HG03064 (cell line): ENCODE measurements around the gene CEP170B.
"Not testable (repeated sequence)": the region's sequence is repeated elsewhere in the genome, so short reads cannot be mapped to it uniquely, and the experiment has no call there.

Source experiments
- ATAC-seq: cut with Tn5 transposase; IDR thresholded peaks from one replicate; pipeline ENCODE4 v1.9.1; 2021; ENCODE audit warnings: low read depth; ENCODE audit not compliant: unreplicated experiment

The CEP170B gene

DNA sequence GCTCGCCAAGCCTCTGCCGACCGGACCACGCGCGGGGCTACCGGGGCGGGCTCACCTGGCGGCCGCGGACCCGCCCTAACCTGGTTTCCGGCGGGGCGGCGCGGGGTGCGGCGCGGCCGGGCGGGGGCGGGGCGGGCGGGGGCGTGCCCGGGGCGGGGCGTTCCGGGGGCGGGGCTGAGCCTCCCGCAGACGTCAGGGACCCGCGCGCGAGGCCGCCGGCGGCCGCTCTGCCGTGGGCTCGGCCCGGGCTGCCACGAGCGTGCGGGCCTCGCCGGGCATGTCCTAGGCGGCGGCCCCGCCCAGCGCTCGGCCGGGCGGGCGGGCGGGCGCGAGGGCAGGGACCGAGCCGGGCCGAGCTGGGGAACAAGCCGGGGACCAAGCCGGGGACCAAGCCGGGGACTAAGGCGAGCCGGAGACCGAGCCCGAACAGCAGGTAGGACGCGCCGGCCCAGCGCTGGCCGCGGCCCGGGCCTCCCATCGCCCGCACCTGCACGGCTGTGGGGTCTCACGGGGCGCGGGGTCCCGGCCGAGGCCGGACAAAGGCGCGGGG, at the start of gene CEP170B:
TSS of gene CEP170B (plus strand) at position 188 of the 550 bp plus-strand sequence. CDS start 3,183 bp downstream, outside the sequence.
- ATAC-seq: no peak

DNA sequence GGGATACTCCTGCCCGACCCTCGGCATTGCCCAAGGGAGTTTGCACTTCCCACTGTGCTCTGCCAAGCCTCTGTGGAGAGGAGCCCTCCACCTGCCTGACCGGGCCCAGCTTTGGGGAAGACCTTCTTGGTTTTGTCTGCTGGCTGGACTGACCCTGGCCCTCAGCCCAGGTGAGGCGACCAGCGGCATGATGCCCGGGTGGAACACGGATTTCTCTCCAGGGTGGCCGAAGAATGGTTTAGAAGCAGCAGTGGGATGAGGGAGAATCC, 48.5 kb upstream of the CEP170B start:
- ATAC-seq: no peak

DNA sequence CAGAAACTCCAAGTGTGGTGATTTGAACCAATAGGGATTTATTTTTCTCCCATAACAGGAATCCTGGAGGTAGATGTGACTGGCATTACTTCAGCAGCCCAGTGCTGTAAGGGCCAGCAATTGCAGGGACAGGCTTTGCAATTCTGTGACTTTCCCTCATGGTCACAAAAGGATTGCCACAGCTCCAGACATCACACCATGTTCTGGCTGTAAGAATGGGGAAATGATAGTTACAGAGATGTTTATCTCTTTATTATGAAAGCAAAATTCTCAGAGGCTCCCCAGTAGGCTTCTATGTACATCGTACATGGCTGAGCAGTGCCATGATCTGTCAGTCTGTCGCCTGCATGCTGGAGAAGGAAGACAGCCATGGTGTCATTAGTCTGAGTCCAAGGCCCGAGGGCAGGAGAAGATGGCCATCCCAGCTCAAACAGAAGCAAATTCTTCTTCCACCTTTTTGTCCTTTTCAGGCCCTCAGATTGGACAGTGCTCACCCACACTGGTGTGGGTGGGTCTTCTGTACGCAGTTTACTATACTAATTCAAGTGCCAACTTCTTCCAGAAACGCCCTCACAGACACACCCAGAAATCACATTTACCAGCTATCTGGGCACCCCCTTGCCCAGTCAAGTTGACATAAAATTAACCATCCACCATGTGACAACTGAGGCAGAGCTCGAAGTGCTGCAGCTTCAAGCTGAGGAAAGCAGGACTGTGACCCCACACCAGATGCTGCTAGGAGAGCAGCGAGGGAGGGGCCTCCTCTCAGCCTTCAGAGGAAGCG, 46.9 kb upstream of the CEP170B start:
- no peak for ATAC-seq

- ATAC-seq: no peak
Measured at GRCh38 chr14:104818714-104819161, 46.3 kb upstream of the CEP170B start.

- no peak for ATAC-seq
Measured at GRCh38 chr14:104819361-104819781, 45.7 kb upstream of the CEP170B start.

DNA sequence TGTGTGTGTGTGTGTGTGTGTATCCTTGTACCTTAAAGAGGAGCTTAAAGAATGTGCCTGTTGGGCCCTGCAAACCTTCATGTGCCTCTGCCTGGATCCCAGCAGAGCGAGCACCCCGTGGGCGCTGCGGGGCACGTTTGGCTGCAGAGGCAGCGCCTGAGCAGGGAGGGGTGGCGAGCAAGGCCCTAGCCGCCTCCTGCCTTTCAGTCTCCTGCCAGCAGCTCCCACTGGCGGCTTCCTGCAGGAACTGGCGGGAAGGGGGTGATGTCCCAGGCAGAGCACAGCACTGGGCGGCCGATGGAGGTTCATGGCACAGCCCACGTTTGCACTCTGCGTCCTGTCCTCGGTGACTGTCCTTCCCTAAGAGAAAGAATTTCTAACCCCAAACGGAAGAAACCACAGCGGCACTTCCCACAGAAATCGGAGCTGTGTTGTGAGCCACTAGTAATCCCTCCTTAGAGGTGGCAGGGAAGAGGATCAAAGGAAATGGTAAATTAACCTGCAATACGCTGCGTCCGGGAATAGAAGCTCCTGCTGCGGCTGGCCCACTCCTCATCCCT, 44.3 kb upstream of the CEP170B start:
- no peak for ATAC-seq

DNA sequence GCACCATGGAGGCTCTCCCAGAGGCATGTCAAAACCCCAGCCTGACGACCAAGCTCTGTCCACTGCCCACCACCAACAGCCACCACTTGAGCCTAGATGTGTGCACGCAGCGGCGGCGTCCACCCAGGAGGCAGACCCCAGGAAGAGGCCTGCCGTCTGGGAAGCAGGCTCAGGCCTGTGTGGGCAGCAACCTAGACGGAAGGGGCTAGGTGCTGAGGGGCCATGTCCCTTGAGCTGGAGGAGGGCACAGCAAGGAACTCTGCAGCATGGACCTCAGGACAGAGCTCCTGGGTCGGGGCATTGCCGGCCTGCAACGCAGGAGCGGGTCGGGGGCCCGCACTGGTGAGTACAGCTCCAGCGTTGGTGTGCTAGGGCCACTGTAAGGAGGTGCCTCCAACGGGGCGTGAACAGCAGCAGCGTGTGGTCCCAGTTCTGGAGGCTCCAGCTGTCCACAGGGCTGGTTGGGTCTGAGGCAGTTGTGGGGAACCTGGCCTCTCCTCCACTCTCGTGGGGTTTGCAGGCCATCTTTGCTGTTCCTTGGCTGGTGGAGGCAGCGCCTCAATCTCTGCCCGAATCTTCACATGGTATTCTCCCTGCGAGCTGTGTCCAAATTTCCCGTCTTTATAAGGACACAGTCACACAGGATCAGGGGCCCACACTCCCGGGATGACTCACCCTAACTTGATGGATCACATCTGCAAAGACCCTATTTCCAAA, 43.7 kb upstream of the CEP170B start:
- ATAC-seq: no peak

DNA sequence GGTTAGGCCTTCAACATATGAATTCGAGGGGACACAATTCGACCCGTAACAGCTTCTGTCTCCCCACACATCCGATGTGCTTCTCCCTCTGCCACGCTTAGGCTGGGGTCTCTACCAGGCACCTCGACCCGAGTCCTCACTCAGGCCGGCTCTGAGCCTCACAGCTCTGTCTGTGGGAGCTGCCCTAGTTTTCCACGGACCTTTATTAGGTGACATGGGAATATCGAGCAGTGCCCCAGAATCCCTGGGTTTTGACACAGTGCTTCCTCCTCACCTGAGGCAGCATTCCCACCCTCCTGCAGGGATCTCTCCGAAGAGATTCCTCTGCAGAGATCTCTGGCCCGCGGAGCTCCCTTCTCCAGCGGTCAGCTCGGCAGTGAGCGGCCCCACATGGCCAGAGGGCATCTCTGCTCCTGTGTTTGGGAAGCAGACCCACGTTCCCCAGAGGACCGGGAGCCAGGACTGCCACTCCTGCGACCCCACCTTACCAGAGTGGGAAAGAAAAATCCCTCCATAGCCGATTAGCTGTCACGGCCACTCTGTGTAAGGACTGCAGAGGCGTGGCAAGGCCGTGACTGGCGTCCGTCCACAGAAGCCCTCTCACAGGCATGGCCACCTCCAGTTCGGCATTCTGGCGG, 43.0 kb upstream of the CEP170B start:
- no peak for ATAC-seq

DNA sequence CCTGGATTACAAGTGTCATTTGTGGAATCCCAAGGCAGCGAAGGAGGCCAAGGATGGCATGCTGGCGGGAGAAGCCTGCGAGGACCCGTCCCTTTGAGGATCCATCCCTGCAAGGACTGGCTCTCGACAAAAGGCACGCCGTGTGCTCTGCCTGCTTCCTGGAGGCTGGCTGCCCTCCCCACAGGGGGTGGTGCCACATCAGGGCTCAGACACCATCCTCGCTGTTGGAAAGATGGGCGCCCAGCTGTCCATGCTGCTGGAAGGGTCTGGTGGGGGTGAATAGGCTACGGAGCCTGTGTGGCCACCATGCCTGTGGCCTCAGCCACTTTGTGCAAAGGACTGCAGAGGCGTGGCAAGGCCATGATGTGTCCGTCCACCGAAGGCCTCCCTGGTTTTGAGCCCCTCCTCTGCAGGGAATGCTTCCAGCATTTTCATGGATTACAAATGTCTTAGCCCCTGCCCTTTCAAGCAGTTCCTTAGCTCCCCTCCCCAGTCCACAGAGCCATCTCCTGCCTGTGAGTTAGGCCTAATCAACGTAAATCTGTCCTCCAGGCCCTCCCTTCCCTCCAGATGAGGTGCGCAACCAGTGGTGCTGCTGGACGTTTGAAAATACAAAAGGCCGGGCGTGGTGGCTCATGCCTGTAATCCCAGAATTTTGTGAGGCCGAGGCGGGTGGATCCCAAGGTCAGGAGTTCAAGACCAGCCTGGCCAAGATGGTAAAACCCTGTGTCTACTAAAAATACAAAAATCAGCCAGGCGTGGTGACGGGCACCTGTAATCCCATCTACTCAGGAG, 42.0 kb upstream of the CEP170B start:
- no peak for ATAC-seq

DNA sequence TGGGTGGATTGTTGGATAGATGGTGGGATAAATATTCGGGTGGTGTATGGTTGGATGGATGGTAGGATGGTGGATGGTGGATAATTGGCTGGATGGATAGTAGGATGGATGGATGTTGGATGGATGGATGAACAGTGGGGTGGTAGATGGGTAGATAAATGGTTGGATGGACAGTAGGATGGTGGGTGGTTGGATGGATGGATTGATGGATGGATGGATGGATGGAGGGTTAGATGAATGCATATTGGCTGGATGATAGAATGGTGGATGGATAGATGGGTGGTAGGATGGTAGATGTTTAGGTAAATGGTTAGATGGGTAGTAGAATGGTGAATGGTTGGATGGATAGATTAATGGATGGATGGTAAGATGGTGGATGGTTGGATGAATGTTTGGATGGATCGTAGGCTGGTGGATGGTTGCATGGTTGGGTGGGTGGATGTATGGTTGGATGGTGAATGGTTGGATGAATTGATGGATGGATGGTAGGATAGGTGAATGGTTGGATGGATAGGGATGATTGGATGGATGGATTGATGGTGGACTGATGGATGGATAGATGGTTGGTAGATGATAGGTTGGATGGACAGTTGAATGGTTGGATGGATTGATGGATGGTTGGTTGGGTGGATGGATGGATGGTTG, 40.6 kb upstream of the CEP170B start:
- ATAC-seq: no peak

GRCh38 chr14:104826189-104826860, 38.7 kb upstream of the CEP170B start:
- no peak for ATAC-seq

DNA sequence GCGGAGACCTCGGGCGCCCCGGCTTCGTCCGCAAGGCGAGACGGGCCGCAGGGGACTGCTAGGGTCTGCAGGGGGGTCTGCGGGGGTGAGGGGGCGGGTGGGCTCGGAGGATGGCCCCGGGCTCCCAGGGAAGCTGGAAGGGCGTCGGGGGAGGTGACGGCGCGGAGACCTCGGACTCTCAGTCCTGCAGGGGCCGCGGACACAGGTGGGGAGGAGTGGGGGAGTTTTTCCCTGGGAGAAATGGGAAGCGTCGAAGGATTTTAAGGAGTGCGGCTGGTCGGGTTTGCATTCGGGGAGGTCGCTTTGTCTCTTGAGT, 38.2 kb upstream of the CEP170B start:
- no peak for ATAC-seq

GRCh38 chr14:104827177-104828055, 37.7 kb upstream of the CEP170B start:
- ATAC-seq: no peak

- no peak for ATAC-seq
Measured at GRCh38 chr14:104830781-104831180, 34.3 kb upstream of the CEP170B start.

- not testable (repeated sequence) for ATAC-seq
Measured at GRCh38 chr14:104836171-104836935, 28.7 kb upstream of the CEP170B start.

DNA sequence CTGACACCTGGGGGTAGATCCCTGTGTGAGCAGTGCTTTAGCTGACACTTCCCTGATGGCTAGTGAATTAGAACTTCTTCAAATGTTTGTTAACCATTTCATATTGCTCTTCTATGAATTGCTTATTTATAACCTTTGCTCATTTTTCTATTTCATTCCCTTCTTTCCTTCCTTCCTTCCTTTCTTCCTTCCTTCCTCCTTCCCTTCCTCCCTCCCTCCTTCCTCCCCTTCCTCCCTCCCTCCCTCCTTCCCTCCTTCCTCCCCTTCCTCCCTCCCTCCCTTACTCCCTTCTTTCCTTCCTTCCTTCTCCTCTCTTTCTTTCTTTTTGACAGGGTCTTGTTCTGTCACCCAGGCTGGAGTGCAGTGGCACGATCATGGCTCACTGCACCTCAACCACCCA, 23.3 kb upstream of the CEP170B start:
- no peak for ATAC-seq

DNA sequence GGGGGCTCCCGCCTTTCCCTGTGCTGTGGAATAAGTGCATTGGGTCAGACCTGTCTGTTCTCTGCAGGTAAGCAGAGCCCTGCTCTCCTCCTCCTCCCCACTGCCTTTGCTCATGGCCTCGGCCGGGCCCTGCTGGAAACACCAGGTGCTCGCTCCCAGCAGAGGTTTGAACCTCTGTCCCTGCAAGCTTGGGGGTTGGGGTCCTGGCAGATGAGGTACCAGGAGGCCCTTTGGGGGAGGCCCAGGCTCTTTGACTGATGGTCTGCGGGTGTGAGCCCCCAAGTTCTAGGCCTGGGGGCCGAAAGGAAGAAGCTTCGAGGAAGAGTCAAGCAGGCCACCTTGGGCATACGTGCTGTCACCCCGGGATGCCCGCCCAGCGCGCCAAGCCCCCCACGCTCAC, 22.1 kb upstream of the CEP170B start:
- no peak for ATAC-seq
